Right cardiac atrium (tissue), 5 donors: Measurements from ENCODE around the gene SMG1. TPM values are rescaled to one million over a fixed set of nuclear protein-coding genes. Genes with fewer than 3 reads are reported as not detected.
"Not testable (repeated sequence)": the region's sequence is repeated elsewhere in the genome, so short reads cannot be mapped to it uniquely, and the experiment has no call there.

Experiments
- ATAC-seq, 2 donors: fragments of 200-7000 bp; cut with Tn5 transposase; one replicate each; pipeline versions ENCODE4 v1.8.0 to v1.9.1; 2020; ENCODE audit warnings: moderate library complexity in 2 of 2, mild to moderate bottlenecking in 1 of 2
- DNase-seq, 3 donors: peaks; one replicate each; pipeline ENCODE4 v3.0.0-alpha.2; 2020
- H3K27ac ChIP-seq: one replicate; pipeline ENCODE4 v1.5.1; 2013; ENCODE audit warnings: mild to moderate bottlenecking, low read length, control low read depth, moderate library complexity
- H3K27me3 ChIP-seq: one replicate; pipeline ENCODE4 v1.6.1; 2013; ENCODE audit not compliant: control insufficient read depth, insufficient read depth
- H3K4me1 ChIP-seq: one replicate; pipeline ENCODE4 v1.6.1; 2013; ENCODE audit warnings: low read length; ENCODE audit not compliant: control insufficient read depth, insufficient read depth
- H3K4me3 ChIP-seq: one replicate; pipeline ENCODE4 v1.5.1; 2013; ENCODE audit warnings: low read length, control low read depth
- H3K9me3 ChIP-seq: one replicate; pipeline ENCODE4 v1.6.1; 2013; ENCODE audit warnings: low read length; ENCODE audit not compliant: control insufficient read depth
- WGBS: extraction: QIAGEN DNeasy Blood & Tissue Kit; methylation state at CpG from one replicate; pipeline ENCODE4 v1.1.7; 2013; 5-methylcytosine and 5-hydroxymethylcytosine counted together
- intact Hi-C, 4 donors: fragments of 100-400 bp; cut with DNase I; formaldehyde crosslinking; loops; one replicate each; pipeline versions ENCODE4 v1.11.0 to v1.14.0; 2022 to 2023
- polyA plus RNA-seq: library from polyadenylated mRNA; stranded (reverse); fragments of 200-250 nt; gene quantifications from one replicate; pipeline ENCODE4 v1.2.3, GENCODE V29; 2013
- total RNA-seq, 4 donors: library from RNA; stranded (reverse); fragmentation: NEBNext Ultra II Directional; extraction: Animal tissue kit (Norgen Biotek cat#: 25700); gene quantifications; one replicate each; pipeline ENCODE4 v1.2.1, GENCODE V29; 2021
- donor health status: healthy with polysubstance abuse.
- donor health status: DM: no; HTN: yes; CAD: no.
- donor health status: DM: no; HTN: no; CAD: no.
- donor health status: DM: no; HTN: yes; CAD: no; lungs with severe emphysema.
- donor health status: DM: yes; HTN: yes; CAD: no.

Gene SMG1
- total and polyA plus RNA-seq, 5 donors: 11.5 to 57.0 (median 41.3) TPM

DNA sequence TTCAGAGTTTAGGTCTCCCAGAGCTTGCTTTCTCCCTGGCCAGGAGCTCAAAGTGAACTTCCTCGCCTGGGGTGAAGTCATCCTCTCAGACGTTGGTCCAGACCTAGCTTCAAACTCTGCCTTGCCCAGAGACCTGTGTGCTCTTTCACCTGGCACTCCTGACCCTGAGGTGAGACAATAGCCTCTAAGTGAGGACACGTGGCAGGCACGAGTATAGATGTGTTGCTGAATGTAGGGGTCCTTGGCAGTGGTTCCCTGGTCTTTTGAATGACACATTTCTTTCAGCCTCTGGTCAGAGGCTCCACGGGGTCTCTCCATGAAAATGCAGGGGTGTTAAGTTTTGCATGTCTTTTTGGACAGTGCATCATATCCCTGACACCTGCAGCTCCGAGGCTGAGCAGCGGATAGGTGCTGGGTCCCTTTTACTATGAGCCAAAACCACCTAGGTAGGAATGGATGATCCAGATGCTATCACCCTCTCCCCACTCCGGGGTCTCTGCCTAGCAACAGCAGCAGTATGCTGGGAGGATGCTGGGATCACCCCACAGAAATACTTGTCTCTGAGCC lies 145.7 kb downstream of the SMG1 start:
- H3K27me3 ChIP-seq, H3K4me1 ChIP-seq, H3K9me3 ChIP-seq, DNase-seq, H3K4me3 ChIP-seq, H3K27ac ChIP-seq, intact Hi-C loops: not testable (repeated sequence)
- 47% methylated on average over 8 of the region's 8 CpGs for WGBS
- peak; percentile 27 to 31 for ATAC-seq

DNA sequence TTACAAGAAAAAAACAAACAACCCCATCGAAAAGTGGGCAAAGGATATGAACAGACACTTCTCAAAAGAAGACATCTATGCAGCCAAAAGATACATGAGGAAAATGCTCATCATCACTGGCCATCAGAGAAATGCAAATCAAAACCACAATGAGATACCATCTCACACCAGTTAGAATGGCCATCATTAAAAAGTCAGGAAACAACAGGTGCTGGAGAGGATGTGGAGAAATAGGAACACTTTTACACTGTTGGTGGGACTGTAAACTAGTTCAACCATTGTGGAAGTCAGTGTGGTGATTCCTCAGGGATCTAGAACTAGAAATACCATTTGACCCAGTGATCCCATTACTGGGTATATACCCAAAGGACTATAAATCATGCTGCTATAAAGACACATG lies 148.5 kb downstream of the SMG1 start:
- ATAC-seq, H3K9me3 ChIP-seq, H3K4me3 ChIP-seq, DNase-seq, intact Hi-C loops, H3K27ac ChIP-seq, H3K27me3 ChIP-seq, H3K4me1 ChIP-seq: not testable (repeated sequence)
- 83% methylated on average over 1 of the region's 1 CpG for WGBS

DNA sequence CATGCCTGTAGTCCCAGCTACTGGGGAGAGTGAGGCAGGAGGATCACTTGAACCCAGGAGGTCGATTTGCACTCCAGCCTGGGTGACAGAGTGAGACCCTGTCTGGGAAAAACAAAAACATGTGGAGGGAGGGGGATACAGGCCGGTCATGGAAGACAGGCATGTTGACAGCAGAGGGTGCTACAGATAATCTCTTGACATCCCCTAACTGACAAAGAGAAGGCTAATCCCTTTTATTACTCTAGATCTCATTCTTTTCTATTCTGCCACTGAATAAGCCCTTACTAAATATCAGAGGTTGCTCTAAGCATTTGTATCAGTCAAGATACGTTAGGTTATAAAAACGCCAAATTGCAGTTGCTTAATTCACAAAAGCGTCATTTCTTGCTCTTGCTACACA lies 149.9 kb downstream of the SMG1 start:
- DNase-seq, ATAC-seq, H3K4me3 ChIP-seq, H3K9me3 ChIP-seq, H3K4me1 ChIP-seq, H3K27me3 ChIP-seq, H3K27ac ChIP-seq, intact Hi-C loops: not testable (repeated sequence)
- WGBS: 77% methylated on average over 5 of the region's 5 CpGs

DNA sequence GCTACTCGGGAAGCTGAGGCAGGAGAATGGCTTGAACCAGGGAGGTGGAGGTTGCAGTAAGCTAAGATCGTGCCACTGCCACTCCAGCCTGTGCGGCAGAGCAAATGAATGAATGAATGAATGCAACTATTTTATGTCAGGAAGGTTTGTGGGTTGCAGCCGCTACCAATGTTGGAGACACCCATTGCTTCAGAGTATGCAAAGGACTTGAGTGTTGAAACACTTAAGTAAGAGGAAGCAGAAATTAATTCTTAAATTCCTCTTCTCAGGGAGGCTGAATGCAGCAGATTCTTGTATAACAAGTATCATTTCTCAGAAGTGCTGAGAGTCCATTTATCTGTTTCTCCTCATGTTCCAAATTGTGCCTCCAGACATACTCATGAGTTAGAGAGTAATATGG lies 151.6 kb downstream of the SMG1 start:
- WGBS: 94% methylated on average over 4 of the region's 4 CpGs
- H3K9me3 ChIP-seq, DNase-seq, H3K4me3 ChIP-seq, intact Hi-C loops, H3K27me3 ChIP-seq, H3K27ac ChIP-seq, H3K4me1 ChIP-seq, ATAC-seq: not testable (repeated sequence)

DNA sequence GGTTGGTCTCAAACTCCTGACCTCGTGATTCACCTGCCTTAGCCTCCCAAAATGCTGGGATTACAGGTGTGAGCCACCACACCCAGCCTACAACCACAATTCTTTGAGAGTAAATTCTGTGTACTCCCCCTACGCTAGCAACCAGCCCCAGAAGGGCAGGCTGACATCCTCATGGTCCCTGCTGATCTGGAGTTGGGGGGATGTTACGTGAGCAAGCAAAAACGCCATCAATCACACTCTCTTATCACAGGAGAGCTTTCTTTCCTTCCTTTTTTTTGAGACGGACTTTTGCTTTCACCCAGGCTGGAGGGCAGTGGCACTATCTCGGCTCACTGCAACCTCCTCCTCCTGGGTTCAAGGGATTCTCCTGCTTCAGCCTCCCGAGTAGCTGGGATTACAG lies 154.0 kb downstream of the SMG1 start:
- WGBS: 57% methylated on average over 7 of the region's 7 CpGs
- intact Hi-C loops, H3K4me1 ChIP-seq, H3K4me3 ChIP-seq, H3K27ac ChIP-seq, H3K9me3 ChIP-seq, H3K27me3 ChIP-seq, DNase-seq, ATAC-seq: not testable (repeated sequence)

DNA sequence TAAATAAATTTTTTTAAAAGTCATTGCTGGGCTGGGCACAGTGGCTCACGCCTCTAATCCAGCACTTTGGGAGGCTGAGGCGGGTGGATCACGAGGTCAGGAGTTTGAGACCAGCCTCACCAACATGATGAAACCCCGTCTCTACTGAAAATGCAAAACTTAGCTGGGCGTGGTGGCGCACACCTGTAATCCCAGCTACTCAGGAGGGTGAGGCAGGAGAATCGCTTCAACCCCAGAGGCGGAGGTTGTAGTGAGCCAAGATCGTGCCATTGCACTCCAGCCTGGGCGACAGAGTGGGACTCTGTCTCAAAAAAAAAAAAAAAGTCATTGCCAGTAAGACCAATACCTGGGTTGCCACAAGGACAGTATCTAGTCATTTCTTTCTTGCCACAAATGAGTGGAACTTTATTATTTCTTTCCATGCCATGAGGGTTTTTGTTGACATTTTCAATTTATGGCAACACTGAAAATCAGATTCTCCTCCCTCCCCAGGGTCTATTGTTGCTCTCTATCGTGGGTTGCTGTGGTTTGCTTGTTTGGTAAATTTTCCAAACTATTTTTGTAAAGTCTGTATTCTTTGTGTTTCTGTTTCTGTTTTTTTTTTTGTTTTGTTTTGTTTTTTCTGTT lies 155.8 kb downstream of the SMG1 start:
- intact Hi-C loops, H3K27me3 ChIP-seq, H3K27ac ChIP-seq, H3K4me3 ChIP-seq, H3K4me1 ChIP-seq, ATAC-seq, DNase-seq, H3K9me3 ChIP-seq: not testable (repeated sequence)
- 93% methylated on average over 11 of the region's 11 CpGs for WGBS

DNA sequence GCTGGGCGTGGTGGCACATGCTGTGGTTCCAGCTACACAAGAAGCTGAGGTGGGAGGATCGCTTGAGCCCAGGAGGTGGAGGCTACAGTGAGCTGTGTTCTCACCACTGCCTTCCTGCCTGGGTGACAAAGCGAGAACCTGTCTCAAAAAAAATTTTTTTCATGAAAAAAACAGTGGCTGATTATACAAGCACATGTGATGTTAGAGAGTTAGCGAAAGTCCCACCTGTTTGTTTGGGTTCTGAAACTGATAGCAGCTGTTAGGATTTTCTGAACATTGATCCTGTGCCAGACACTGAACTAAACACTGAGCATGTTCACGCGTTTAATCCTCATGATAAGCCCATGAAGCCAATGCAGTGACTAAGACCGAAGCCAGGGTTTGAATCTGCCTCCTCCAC lies 159.0 kb downstream of the SMG1 start:
- DNase-seq, H3K4me1 ChIP-seq, intact Hi-C loops, H3K4me3 ChIP-seq, ATAC-seq, H3K9me3 ChIP-seq, H3K27me3 ChIP-seq, H3K27ac ChIP-seq: not testable (repeated sequence)
- WGBS: 83% methylated on average over 6 of the region's 7 CpGs

DNA sequence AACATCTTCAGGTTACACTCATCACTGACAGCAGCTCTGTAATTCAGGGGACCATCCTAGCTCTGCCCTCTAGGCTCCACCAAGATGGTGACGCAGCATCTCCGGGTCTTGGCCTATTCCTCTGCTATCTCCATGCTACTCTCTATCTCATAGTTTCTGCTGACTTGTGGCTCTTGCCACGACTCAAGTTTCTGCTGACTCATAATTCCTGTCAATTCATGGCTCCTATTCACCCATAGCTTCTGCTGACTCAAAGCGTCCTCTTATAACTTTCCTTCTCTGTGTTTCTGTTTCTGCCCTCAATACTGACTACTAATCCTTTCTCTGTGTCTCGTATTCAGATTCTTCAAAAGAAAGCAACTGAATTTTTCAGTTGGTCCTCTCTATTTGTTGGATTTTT lies 163.5 kb downstream of the SMG1 start:
- intact Hi-C loops, H3K4me3 ChIP-seq, H3K4me1 ChIP-seq, DNase-seq, ATAC-seq, H3K9me3 ChIP-seq, H3K27me3 ChIP-seq, H3K27ac ChIP-seq: not testable (repeated sequence)
- 43% methylated on average over 3 of the region's 5 CpGs for WGBS

DNA sequence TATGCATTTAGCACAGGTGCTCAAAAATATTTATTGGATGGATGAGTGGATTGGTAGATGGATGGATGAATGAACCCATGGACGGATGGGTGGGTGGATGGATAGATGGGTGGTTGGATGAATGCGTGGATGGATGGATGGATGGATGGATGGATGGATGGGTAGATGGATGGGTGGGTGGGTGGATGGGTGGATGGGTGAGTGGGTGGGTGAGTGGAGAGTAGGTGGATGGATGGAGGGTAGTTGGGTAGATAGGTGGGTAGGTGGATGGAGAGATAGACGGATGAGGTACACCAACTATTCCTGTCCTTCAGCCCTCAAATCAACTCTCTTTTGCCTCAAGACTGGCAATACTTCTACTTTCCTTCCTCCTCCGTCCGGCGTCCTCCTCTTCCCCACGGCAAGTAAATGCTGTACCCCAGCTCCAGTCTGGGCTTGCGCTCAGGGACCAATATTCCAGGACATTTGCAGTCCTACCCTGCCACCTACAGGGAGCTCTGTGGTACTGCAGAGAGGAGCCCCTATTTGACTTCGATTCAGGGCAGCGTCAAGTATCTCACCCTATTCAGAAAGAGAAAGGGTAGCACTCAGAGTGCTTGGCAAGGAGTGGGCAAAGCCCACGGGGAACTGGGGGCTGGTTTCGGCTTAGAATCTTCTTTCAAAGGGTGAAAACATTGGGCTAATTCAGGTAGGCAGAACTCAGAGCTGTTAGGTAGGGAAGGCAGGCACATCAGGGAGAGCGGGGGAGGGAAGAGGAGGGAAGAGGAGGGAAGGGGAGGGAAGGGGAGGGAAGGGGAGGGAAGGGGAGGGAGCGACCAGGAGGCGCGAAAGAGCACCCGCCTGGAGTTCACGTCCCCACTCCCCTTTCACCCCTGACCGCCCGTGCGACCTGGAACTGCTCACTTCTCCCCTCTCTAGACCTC lies 166.3 kb downstream of the SMG1 start:
- H3K9me3 ChIP-seq, intact Hi-C loops, H3K4me1 ChIP-seq, H3K27me3 ChIP-seq, H3K4me3 ChIP-seq, H3K27ac ChIP-seq: not testable (repeated sequence)
- 24% methylated on average over 19 of the region's 21 CpGs for WGBS
- DNase-seq: peak in 1 of 3 donors; percentile 75
- peak; percentile 89 to 90 for ATAC-seq

DNA sequence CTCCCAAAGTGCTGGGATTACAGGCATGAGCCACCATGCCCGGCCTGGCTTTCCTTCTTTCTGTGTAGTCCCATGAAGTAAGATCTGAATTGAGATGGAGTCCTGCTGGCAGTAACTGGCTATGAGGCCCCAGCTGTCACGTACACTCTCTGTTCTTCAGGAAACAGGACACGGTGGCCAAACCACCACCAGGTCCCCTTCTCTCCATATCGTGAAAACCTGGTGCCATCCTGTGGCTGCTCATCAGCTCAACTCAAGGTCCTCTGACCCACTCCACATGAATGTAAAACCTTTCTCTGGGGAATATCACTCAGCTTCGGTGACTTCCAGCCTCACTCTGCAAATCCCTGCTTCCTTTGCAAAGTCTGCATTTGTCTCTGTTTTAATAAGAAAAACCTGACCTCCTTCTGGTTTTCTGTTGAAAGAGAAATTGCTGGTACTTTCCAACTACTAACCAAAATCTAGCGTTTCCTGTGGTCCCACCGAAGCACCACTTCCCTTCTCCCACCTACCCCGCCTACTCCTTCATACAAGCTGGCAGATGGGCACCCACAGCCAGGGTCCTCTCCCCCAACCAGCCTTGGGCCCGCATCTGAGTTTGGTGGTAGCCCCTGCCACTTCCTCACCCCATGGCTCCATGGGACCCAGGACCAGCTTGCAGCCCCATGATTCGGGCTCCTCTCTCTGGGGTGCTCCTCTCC lies 168.1 kb downstream of the SMG1 start:
- DNase-seq, H3K27me3 ChIP-seq, intact Hi-C loops, H3K4me3 ChIP-seq, H3K9me3 ChIP-seq, H3K27ac ChIP-seq, H3K4me1 ChIP-seq, ATAC-seq: not testable (repeated sequence)
- 30% methylated on average over 3 of the region's 10 CpGs for WGBS

DNA sequence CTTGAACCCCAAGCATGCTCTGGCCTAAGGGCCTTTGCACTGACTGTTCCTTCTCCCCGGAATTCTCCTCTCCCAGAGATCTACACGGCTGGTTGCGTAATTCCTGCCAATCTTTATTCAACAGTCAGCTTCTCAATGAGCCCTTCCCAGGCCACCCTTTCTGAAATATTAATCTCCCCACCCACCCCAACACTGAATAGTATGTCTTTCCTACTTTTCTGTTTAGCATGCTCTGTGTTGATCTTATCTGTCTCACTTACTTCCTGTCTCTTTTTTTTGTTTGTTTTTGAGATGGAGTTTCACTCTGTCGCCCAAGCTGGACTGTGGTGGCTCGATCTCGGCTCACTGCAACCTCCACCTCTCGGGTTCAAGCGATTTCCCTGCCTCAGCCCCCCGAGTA lies 169.6 kb downstream of the SMG1 start:
- WGBS: 68% methylated on average over 9 of the region's 9 CpGs
- intact Hi-C loops, H3K27ac ChIP-seq, ATAC-seq, H3K27me3 ChIP-seq, H3K9me3 ChIP-seq, H3K4me3 ChIP-seq, DNase-seq, H3K4me1 ChIP-seq: not testable (repeated sequence)
